HG02884 (cell line): ENCODE results near the gene FCRL5.

ENCODE experiments used
- ATAC-seq: cut with Tn5 transposase; IDR thresholded peaks from one replicate; pipeline ENCODE4 v1.9.1; 2021; ENCODE audit warnings: mild to moderate bottlenecking, moderate library complexity; ENCODE audit not compliant: unreplicated experiment

FCRL5 gene

DNA sequence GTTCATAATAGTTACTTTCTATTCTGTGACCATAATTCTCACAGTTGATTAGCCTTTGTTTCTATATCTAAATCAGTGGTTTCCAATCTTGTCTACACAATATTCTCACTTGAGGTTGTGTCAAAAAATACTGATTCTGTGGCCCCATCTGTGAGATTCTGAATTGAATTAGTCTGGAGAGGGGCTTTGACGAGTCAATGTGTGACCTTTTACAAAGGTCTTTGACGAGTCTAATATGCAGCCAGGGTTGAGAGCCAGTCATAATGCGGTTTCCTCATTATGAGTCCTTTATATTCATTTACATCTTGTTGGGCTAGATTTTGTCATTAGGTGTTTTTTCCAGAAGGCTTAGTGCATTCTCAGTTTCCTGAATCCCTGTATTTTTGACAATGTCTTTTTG, 19.7 kb downstream of the FCRL5 start:
- ATAC-seq, result no peak

- peak; percentile 63 for ATAC-seq
These were observed 28.4 kb downstream of the FCRL5 start for GRCh38 chr1:157523774-157524493.

- no peak for ATAC-seq
These were observed 31.3 kb downstream of the FCRL5 start for GRCh38 chr1:157521056-157521455.

GRCh38 chr1:157520386-157520935, 31.9 kb downstream of the FCRL5 start:
- no peak for ATAC-seq

- ATAC-seq, result no peak
These were observed 32.9 kb downstream of the FCRL5 start for GRCh38 chr1:157519451-157519850.

GRCh38 chr1:157517016-157517415, 35.3 kb downstream of the FCRL5 start:
- ATAC-seq, result no peak

GRCh38 chr1:157515709-157516108, 36.6 kb downstream of the FCRL5 start:
- ATAC-seq, result no peak

- ATAC-seq, result no peak
These were observed 37.2 kb downstream of the FCRL5 start for GRCh38 chr1:157515141-157515540.

DNA sequence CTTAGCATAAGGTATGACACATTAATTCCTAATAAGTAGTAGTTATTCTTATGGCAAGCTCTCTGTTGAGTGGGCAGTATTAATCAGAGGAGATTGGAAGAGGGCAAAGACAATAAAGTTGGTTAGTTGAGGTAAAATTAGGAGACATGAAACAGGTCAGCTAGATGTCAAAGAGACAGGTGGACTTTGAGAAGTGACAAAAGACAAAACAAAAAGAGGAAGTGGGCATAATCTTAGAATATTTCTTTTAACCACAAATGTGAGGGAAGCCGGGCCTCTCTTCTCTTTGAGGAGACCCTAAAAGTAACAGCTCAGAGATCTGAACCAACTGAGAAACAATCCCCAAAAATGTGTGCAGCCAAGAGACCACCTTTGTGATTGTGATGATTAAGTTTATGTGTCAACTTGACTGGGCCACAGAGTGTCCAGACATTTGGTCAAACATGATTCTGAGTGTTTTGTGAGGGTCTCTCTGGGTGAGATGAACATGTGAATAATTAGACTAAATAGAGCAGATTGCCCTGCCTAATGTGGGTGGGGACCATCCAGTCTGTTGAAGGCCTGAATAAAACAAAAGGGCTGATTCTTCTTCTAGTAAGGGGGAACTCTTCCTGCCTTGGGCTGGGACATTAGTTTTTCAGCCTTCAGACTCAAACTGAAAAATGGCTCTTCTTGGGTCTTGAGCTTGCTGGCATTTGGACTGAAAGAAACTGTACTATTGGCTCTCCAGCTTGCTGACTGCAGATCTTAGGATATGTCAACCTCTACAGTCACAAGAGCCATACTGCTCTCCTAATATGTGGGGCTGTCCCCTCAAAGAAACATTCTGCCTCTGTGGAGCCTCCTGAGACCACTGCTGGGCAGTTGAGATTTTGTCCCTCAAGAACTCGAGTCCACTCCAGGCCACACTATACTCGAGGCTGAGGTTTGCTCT, 40.0 kb downstream of the FCRL5 start:
- peak; percentile 56 for ATAC-seq

GRCh38 chr1:157509546-157510232, 42.6 kb downstream of the FCRL5 start:
- no peak for ATAC-seq

- peak; percentile 91 for ATAC-seq
These were observed 46.6 kb downstream of the FCRL5 start for GRCh38 chr1:157505481-157506272.

DNA sequence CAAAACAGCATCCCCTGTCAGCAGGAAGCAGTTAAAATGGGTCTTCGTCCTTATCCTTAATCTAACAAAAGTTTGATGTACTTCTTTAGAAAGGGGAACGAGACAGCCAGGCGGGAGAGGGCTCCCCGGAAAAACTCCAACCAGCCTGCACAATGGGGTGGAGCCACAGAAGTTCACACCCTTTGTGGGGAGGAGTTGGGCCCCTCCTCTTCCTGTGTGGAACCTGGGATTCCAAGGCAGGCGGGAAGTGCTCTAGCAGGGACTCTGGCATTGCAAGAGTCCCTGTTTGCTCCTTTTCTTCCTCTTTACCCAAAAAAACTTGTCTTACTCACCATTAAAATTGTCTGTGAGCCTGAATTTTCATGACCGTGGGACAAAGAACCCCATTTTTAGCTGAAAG, 47.7 kb downstream of the FCRL5 start:
- ATAC-seq, result no peak

DNA sequence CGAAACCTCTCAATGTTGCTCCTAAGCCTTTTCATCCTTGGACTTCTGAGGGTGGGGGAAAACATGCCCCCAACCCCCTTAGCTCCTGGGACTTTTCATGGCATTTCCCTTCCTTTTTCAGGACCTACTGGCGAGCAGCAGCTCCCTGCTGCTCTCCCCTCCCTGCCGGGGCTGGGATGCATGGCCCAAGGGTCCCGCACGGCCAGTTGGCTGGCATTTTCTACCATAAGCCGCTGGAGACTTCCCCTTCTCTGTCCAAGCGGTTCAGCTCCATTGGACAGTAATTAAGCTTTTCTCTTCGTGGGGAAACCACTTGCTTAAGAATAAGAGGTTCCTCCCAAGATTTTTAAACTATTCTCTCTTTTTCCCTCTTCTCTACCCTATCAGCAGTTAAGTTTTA, 52.8 kb downstream of the FCRL5 start:
- no peak for ATAC-seq

DNA sequence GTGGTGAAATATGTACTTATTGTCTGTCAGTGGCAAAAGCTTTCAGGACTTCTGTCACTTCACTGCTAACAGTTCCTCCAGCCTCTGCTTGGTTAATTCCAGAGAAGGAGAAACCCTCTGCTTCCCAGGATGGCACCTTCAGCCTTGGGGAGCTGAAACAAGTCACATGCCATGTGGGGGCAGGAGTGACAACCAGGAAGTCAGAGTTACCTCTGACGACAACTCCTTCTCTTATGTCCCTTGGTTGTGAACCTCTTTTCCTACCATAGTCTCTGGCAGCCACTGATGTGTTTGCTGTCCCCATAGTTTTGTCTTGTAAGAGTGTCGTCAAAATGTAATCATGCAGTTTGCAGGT, 53.6 kb downstream of the FCRL5 start:
- ATAC-seq, result no peak

DNA sequence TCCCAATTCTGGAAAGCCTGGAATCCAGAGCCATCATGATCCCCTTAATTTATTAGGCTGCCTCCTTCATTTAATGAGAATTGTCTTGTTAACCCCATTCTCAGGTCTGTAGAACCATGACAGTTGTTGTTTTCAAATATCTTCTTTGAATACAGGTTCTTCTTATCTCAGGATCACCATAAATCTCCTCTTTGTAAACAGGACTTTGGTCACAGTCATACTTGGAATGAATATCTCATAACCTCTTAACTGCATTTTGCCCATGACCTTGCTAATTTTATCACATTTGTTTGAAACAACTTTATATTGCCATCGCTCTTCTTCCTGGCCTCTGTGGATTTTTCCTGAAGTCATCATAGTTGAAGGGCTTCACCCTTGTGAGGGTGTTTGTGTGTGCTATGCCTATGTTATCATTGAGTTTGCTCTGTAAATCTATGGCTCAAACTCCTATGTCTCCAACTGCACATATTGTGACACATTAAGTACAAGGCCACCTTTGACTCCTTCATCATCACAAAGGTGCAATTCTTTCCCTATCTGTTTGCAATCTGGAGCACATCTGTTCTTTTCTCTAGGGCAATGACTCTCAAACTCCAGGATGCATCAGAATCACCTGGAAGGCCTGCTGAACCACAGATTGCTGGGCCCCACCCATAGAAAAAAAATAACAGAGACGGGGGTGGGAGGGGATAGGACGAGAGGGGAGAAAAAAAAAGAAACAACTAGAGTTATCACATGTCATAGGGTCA, 54.2 kb downstream of the FCRL5 start:
- no peak for ATAC-seq

- no peak for ATAC-seq
These were observed 55.0 kb downstream of the FCRL5 start for GRCh38 chr1:157497284-157497683.

DNA sequence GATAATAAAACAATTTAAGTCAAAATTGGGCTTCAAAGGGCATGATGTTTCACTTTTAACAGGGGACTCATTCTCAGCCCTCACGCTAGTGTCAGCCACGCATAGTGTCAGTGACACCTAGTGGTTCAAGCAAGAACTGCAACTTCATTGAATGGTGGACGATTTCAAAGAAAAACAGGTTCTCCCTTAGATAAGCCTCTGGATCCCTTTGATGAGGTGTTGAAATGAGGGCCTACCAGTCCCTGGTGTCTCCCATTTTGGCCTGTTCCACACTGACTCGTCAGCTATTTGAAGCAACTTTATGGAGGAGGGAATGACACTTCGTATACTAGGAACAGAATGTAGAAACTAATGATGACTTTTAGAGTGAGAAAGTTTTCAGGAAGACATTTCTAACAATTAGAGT, 56.2 kb downstream of the FCRL5 start:
- ATAC-seq, result no peak

DNA sequence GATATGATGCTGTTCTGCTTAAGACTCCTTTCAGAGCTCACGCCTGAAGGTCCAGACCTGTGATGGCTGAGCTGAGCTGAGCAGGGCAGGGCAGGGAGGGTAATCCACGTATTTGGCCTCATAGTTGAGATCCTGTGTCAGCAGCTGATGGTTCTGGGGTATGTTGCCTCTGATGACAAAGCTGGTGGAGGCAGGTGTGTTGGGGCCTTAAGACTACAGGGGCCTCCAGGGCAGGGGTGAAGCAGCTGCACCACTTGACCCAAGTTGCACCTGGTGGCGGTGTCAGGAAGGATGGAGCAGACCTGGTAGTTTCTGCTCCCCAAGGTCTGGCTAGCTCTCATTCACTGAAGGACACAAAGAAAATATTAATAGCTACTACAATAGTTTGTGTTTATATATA, 57.0 kb downstream of the FCRL5 start:
- no peak for ATAC-seq

DNA sequence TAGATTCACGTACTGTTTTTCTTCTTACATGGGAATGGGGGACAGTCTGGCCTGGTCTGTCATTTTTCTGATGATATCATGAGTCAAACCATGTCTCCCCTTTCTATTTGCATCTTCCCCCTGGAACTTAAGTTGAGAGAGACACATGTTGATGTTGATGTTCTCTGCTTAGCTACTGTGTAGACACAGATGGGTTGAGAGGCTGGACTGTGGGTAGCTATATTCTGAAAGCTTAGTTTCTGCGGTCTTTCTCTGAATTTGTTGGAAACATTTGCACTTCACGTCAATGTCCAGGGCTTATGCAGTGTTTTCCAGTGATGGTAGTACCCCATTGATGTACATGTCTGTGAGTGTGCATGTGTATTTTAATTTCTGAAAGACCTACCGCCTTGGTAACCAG, 58.2 kb downstream of the FCRL5 start:
- ATAC-seq, result no peak
